Neural progenitor cell (in vitro differentiated cells): ENCODE measurements around the gene MAGI3. TPM values are rescaled to one million over a fixed set of nuclear protein-coding genes. Genes with fewer than 3 reads are reported as not detected.

Source experiments
- DNase-seq: peaks from one replicate; pipeline ENCODE4 v3.0.0-alpha.2; 2016; ENCODE audit warnings: low spot score
- H2AFZ ChIP-seq: fragments of 200-600 bp; sonication (generic); replicated peaks from 2 replicates; pipeline ENCODE4 v1.6.1; 2016; ENCODE audit warnings: antibody characterized with exemption
- H3F3A ChIP-seq: fragments of 200-600 bp; sonication (generic); 2 replicates; pipeline ENCODE4 v1.6.1; 2016; ENCODE audit warnings: antibody characterized with exemption, low read depth
- H3K27ac ChIP-seq: fragments of 200-600 bp; sonication (generic); 2 replicates; pipeline ENCODE4 v1.5.1; 2016; ENCODE audit warnings: mild to moderate bottlenecking
- H3K27me3 ChIP-seq: fragments of 200-600 bp; sonication (generic); 2 replicates; pipeline ENCODE4 v1.6.1; 2016; ENCODE audit warnings: mild to moderate bottlenecking, moderate library complexity
- H3K36me3 ChIP-seq: fragments of 200-600 bp; sonication (generic); 2 replicates; pipeline ENCODE4 v1.5.1; 2016
- H3K4me1 ChIP-seq: fragments of 200-600 bp; sonication (generic); 2 replicates; pipeline ENCODE4 v1.6.1; 2016; ENCODE audit warnings: mixed run types
- H3K4me2 ChIP-seq: fragments of 200-600 bp; sonication (generic); 2 replicates; pipeline ENCODE4 v1.6.1; 2016
- H3K4me3 ChIP-seq: fragments of 200-600 bp; sonication (generic); 2 replicates; pipeline ENCODE4 v1.5.1; 2016
- H3K79me2 ChIP-seq: fragments of 200-600 bp; sonication (generic); 2 replicates; pipeline ENCODE4 v1.6.1; 2016; ENCODE audit warnings: low read depth
- H3K9ac ChIP-seq: fragments of 200-600 bp; sonication (generic); 2 replicates; pipeline ENCODE4 v1.6.1; 2016
- H3K9me3 ChIP-seq: fragments of 200-600 bp; sonication (generic); 2 replicates; pipeline ENCODE4 v1.5.1; 2016; ENCODE audit warnings: low read depth
- H4K20me1 ChIP-seq: fragments of 200-600 bp; sonication (generic); 2 replicates; pipeline ENCODE4 v1.6.1; 2016; ENCODE audit warnings: low read depth
- H3K27ac Mint-ChIP-seq: 3 replicates; pipeline ENCODE4 v1.8.0; 2021; ENCODE audit warnings: mixed read lengths
- H3K27me3 Mint-ChIP-seq: 2 replicates; pipeline ENCODE4 v1.8.0; 2022; ENCODE audit warnings: low read depth, mild to moderate bottlenecking, inconsistent platforms, moderate library complexity, mixed read lengths; ENCODE audit not compliant: insufficient read depth
- H3K36me3 Mint-ChIP-seq: 3 replicates; pipeline ENCODE4 v1.8.0; 2021; ENCODE audit warnings: mixed read lengths
- H3K4me1 Mint-ChIP-seq: 3 replicates; pipeline ENCODE4 v1.8.0; 2021; ENCODE audit warnings: mixed read lengths
- H3K4me3 Mint-ChIP-seq: 3 replicates; pipeline ENCODE4 v1.8.0; 2021; ENCODE audit warnings: mild to moderate bottlenecking, moderate library complexity, mixed read lengths
- H3K9me3 Mint-ChIP-seq: 3 replicates; pipeline ENCODE4 v1.8.0; 2020; ENCODE audit warnings: mixed read lengths
- EZH2 ChIP-seq: fragments of 200-600 bp; sonication (generic); IDR thresholded peaks from 2 replicates; pipeline ENCODE4 v1.6.1; 2017; ENCODE audit warnings: antibody characterized with exemption, mild to moderate bottlenecking, moderate library complexity
- EZH2phosphoT487 ChIP-seq: fragments of 200-600 bp; sonication (generic); IDR thresholded peaks from 2 replicates; pipeline ENCODE4 v1.6.1; 2017; ENCODE audit warnings: antibody characterized with exemption
- total RNA-seq: library from RNA; depleted of rRNA; stranded (reverse); fragments of >200 nt; gene quantifications from 2 replicates; pipeline ENCODE4 v1.2.3, GENCODE V29; 2015; ENCODE audit warnings: low replicate concordance
- TF ChIP-seq, protein P1 (sequence below): fragments of 200-600 bp; sonication (generic); IDR thresholded peaks from 2 replicates; pipeline ENCODE4 v1.5.1; 2017; ENCODE audit warnings: antibody characterized with exemption, mild to moderate bottlenecking

Gene MAGI3
- total RNA-seq, 1 donor from 2014 or later, result 26.9 TPM

DNA sequence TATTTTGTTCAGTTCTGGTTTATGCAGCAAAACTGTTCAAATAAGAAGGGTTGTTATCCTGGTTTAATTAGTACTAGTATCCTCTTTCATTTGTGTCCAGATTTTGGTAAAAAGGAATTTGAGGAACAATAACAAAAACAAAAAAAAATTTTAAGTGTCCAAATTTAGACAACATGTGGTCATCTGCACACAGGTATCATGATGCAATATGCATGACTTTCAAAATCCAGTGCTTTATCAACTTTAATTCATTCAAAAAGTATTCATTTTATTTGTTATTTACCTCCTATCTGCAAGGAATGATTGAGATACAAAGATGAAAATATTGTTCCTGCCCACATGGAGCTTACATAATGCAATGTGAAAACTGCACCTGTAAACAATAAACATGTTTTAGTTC lies 16.7 kb upstream of the MAGI3 start:
- no peaks in the 10 kb centered on the region for H3K36me3 Mint-ChIP-seq
- H3K27ac Mint-ChIP-seq, result no peak overlapping the region
- H3K4me1 ChIP-seq, result no peaks in the 10 kb centered on the region

DNA sequence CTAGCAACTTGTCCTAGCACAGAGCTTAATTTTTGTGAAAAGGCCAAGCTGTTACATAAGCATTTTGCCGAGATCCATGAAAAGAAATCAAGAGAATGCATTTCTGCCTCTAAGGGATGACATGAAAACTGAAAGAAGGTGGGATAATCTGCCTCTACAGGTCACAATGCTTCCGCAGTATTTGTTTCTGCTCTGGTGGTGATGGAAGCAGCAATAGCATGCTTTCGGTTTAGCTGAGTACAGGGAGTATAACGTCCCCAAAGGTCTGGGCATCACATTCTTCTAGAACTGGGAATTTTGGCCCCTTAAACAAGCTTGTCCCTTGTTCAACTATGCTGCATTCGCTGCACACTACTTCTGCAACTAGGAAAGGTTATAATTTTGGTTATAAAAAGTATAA lies 14.4 kb upstream of the MAGI3 start:
- H3K27me3 Mint-ChIP-seq, result no peaks in the 10 kb centered on the region
- Histone ChIP-seq H3K27ac (no peak overlapping the region), H3K27me3 (no peaks in the 10 kb centered on the region), H3F3A (no peaks in the 10 kb centered on the region), H3K4me2 (no peak overlapping the region), H2AFZ (peak overlapping the region; percentile 59), H3K36me3 (no peaks in the 10 kb centered on the region), H3K79me2 (no peaks in the 10 kb centered on the region), H3K9me3 (no peaks in the 10 kb centered on the region), H3K9ac (no peak overlapping the region), H3K4me3 (no peak overlapping the region), H3K4me1 (no peaks in the 10 kb centered on the region), H4K20me1 (no peaks in the 10 kb centered on the region)
- H3K9me3 Mint-ChIP-seq, result no peaks in the 10 kb centered on the region
- no peak for TF ChIP-seq EZH2phosphoT487
- TF ChIP-seq, protein P1, sequence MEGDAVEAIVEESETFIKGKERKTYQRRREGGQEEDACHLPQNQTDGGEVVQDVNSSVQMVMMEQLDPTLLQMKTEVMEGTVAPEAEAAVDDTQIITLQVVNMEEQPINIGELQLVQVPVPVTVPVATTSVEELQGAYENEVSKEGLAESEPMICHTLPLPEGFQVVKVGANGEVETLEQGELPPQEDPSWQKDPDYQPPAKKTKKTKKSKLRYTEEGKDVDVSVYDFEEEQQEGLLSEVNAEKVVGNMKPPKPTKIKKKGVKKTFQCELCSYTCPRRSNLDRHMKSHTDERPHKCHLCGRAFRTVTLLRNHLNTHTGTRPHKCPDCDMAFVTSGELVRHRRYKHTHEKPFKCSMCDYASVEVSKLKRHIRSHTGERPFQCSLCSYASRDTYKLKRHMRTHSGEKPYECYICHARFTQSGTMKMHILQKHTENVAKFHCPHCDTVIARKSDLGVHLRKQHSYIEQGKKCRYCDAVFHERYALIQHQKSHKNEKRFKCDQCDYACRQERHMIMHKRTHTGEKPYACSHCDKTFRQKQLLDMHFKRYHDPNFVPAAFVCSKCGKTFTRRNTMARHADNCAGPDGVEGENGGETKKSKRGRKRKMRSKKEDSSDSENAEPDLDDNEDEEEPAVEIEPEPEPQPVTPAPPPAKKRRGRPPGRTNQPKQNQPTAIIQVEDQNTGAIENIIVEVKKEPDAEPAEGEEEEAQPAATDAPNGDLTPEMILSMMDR, result no peak
- TF ChIP-seq EZH2, result no peak
- peaks cover 10% of the 10 kb centered on the region for H3K4me1 Mint-ChIP-seq
- no peak for DNase-seq
- no peak overlapping the region for H3K4me3 Mint-ChIP-seq
- no peak overlapping the region for H3K27ac Mint-ChIP-seq
- H3K36me3 Mint-ChIP-seq, result no peaks in the 10 kb centered on the region

More for the DNA sequence above, 16.7 kb upstream of the MAGI3 start:
- Histone ChIP-seq H3K4me3 (no peak overlapping the region), H3K27me3 (no peaks in the 10 kb centered on the region), H3K9me3 (no peaks in the 10 kb centered on the region), H3K79me2 (no peaks in the 10 kb centered on the region), H3F3A (no peaks in the 10 kb centered on the region), H2AFZ (no peak overlapping the region), H3K9ac (no peak overlapping the region), H3K36me3 (no peaks in the 10 kb centered on the region), H3K4me2 (no peak overlapping the region), H3K27ac (no peak overlapping the region), H4K20me1 (no peaks in the 10 kb centered on the region)
- DNase-seq, result no peak
- H3K27me3 Mint-ChIP-seq, result no peaks in the 10 kb centered on the region
- no peak overlapping the region for H3K4me3 Mint-ChIP-seq
- TF ChIP-seq, protein P1, result no peak
- no peaks in the 10 kb centered on the region for H3K9me3 Mint-ChIP-seq
- H3K4me1 Mint-ChIP-seq, result peaks cover 10% of the 10 kb centered on the region

DNA sequence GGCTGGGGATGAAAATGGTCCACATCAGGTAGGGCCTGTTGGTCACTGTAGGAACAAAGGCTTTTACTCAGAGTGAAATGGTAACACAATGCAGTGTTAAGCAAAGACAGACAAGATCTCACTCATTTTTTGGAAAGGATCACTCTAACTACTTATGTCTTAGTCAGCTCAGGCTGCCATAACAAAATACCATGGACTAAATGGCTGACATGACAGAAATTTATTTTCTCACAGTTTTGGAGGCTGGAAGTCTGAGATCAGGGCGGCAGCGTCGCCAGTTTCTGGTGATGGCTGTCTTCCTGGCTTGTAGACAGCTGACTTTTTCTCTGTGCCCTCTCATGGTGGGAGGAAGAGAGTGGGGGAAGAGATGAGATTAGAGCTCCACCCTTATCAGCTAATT lies 10.2 kb upstream of the MAGI3 start:
- no peak overlapping the region for H3K4me3 Mint-ChIP-seq
- no peaks in the 10 kb centered on the region for H3K36me3 Mint-ChIP-seq

More for the DNA sequence above, 10.2 kb upstream of the MAGI3 start:
- Histone ChIP-seq H2AFZ (peak overlapping the region; percentile 22), H3K79me2 (no peaks in the 10 kb centered on the region), H3K27me3 (no peaks in the 10 kb centered on the region), H4K20me1 (no peaks in the 10 kb centered on the region), H3K4me1 (no peaks in the 10 kb centered on the region), H3K27ac (no peak overlapping the region), H3K4me2 (no peak overlapping the region), H3K9me3 (no peaks in the 10 kb centered on the region), H3K9ac (no peak overlapping the region), H3K36me3 (no peaks in the 10 kb centered on the region), H3F3A (no peaks in the 10 kb centered on the region), H3K4me3 (no peak overlapping the region)
- peaks cover 3% of the 10 kb centered on the region for H3K27me3 Mint-ChIP-seq
- no peaks in the 10 kb centered on the region for H3K4me1 Mint-ChIP-seq
- TF ChIP-seq EZH2phosphoT487 (no peak), EZH2 (no peak)
- TF ChIP-seq, protein P1, result no peak
- DNase-seq, result no peak
- H3K9me3 Mint-ChIP-seq, result no peaks in the 10 kb centered on the region
- H3K27ac Mint-ChIP-seq, result no peak overlapping the region
